ENCODE data around the gene CNTD1. TPM values are rescaled to one million over a fixed set of nuclear protein-coding genes. Genes with fewer than 3 reads are reported as not detected.

Gene CNTD1
- total RNA-seq, 1 donor from 2014 or later: 0.47 TPM

DNA sequence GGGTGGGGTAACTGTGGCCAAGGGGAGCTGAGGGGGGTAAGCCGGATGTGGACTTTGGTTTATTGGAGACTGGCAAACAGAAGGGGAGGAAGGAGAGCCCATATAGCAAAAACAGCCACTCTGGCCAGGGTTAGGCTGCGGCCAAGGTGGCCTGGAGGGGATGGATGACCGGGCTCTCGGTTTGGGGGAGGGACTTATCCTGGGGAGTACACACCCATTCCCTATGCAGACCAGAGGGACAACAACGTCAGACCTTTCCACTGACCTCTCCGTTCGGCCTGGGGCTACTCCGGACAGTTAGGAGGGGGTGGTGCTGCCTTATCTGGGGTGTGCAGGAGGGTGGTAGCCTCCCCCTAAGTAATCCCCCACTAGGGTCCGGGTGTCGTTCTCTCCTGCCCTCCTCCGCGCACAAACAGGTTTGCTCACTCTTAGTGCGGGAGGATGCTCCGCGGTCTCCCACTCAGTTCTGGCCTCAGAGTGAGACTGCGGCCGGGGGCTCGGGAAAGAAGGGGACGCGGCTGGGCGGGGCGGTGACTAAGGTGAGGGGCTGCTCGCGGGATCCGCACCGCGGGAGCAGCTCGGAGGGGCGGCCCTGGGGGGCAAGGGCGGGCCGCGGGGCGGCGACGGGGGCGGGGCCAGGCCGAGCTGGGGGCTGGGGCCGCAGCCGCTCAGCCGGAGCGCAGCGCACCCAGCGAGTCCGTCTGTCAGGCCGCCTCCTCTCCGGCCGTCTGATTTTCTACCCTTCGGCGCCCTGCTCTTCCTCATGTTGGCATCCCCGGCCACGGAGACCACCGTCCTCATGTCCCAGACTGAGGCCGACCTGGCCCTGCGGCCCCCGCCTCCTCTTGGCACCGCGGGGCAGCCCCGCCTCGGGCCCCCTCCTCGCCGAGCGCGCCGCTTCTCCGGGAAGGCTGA is 18.5 kb upstream of the CNTD1 start, which contains the start of gene WNK4:
Gene WNK4 (plus strand): TSS at position 675 of the 915 bp plus-strand sequence. CDS start 89 bp downstream, at position 764.
- no peak for DNase-seq

DNA sequence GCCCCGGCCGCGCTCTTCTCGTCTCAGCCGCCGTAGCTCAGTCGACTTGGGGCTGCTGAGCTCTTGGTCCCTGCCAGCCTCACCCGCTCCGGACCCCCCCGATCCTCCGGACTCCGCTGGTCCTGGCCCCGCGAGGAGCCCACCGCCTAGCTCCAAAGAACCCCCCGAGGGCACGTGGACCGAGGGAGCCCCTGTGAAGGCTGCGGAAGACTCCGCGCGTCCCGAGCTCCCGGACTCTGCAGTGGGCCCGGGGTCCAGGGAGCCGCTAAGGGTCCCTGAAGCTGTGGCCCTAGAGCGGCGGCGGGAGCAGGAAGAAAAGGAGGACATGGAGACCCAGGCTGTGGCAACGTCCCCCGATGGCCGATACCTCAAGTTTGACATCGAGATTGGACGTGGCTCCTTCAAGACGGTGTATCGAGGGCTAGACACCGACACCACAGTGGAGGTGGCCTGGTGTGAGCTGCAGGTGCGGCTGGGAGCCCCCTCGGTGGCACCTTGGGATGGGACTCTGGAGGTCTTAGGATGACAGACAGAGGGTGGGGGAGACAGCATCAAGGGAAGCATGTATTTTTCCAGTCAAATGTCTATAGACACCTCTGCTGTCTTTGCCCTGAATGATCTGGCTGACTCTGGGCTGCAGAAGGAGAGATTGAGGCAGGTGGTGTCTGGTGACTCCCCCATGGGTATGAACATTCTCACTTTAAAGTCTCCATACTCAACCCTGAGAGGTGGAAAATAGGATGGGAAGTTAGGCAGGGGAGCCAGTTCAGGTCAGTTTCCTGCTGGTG is 17.6 kb upstream of the CNTD1 start:
- no peak for DNase-seq

DNA sequence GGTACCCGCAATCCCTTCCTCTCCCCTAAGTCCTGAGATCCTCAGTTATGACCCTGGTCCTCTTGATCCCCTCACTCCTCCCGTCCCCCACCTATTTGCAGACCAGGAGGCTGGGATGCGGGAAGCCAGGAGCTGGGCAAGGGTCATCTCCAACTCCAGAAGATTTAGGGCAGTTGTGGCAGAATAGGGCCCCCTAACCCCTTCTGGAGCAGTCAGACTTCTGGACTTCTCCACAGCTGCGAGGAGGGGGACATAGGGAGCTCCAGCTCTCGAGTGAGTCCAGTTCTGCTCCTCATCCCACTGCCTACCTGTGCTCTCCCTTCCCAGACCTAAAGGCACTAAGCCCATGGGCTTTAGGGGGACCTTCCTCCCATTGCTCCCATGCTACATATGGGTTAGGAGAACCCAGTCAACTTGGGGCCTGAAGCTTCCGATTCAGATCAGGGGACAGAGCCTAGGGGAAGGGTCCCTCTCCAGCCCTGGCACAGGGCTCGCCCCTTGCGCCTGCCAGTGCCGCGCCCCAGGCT is 17.0 kb upstream of the CNTD1 start:
- DNase-seq: no peak

DNA sequence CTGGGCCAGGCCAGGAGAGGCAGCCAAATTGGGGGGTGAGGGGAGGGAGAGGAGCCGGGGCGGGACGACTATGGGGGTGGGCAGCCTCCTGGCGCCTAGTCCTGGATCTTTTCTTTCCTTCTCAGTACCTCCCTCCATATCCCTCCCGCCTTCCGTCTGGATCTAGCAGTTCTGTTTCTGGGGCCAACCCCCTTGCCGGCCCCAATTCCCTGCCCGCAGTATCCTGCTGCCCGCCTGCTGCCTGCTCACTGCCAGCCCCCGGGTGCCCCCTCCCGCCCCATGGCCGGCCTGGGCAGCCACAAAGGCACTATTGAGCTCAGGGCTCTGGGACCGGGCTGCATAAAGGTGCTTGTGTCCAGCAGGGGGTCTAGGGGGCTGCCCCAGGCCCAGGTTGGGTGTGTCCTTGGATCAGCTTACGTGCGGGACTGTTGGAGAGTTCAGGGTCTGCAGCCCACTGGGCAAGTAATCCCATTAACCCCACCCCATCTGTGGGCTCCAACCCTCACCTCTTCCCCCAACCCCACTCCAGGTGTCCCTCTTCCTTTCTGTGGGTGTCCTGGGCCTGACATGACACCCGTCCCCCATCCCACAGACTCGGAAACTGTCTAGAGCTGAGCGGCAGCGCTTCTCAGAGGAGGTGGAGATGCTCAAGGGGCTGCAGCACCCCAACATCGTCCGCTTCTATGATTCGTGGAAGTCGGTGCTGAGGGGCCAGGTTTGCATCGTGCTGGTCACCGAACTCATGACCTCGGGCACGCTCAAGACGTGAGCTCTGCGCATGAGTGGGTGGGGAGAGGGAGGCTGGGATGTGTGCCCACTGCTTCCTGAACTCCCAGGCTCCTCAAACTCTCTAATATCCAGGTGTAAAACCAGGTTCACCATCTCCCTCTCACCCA is 16.2 kb upstream of the CNTD1 start:
- no peak for DNase-seq

DNA sequence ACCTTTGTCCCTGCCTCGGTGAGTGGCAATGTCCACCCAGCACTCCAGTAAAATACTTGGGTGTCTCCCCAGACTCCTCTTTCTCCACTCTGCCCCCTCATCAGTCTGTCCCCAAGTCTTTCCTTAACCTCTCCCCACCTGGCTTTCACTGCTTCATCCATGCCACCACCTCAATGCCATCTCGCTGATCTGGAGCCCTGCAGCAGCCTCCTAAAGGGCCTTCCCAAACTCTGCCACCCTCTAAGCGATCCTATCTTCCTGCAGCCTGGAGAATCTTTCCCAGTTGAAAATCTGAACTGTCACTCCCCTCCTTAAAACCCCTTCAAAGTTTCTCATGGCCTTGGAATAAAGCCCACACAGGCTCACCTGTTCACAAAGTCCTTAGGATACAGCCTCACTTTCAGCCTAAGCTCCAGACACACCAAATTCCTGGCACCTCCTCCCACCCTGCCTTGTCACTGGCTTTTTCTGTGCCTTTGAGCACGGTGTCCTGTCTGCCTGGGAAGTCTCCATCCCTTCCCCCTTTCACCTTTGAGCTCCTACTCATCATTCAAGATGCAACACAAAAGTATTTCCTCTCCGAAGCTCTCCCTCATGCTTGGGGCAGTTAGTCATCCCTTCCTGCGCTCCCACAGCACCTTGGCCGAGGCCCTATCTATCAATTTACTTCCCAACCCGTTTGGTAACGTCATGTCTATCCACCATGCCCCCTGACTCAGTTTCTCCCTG is 15.4 kb upstream of the CNTD1 start:
- DNase-seq: no peak

DNA sequence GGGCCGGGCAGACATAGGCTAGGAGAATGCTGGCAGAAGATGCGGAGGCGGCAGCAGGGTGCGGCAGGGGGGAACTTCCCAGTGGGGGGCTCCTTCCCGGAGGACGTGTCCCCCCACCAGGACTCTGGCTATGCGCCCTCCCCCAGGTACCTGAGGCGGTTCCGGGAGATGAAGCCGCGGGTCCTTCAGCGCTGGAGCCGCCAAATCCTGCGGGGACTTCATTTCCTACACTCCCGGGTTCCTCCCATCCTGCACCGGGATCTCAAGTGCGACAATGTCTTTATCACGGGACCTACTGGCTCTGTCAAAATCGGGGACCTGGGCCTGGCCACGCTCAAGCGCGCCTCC is 14.9 kb upstream of the CNTD1 start:
- DNase-seq: no peak

DNA sequence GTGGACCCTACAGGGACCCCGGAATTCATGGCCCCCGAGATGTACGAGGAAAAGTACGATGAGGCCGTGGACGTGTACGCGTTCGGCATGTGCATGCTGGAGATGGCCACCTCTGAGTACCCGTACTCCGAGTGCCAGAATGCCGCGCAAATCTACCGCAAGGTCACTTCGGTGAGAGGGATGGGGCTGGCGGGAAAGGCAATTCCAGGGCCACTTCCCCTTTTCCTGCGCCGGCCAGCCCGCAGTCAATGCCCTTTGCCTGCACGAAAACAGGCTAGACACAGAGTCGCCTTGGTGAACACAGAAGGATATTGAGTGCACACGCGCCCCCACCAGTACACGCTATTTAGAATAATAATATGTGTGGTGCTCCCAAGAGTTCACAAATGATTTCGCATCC is 14.3 kb upstream of the CNTD1 start:
- no peak for DNase-seq

DNA sequence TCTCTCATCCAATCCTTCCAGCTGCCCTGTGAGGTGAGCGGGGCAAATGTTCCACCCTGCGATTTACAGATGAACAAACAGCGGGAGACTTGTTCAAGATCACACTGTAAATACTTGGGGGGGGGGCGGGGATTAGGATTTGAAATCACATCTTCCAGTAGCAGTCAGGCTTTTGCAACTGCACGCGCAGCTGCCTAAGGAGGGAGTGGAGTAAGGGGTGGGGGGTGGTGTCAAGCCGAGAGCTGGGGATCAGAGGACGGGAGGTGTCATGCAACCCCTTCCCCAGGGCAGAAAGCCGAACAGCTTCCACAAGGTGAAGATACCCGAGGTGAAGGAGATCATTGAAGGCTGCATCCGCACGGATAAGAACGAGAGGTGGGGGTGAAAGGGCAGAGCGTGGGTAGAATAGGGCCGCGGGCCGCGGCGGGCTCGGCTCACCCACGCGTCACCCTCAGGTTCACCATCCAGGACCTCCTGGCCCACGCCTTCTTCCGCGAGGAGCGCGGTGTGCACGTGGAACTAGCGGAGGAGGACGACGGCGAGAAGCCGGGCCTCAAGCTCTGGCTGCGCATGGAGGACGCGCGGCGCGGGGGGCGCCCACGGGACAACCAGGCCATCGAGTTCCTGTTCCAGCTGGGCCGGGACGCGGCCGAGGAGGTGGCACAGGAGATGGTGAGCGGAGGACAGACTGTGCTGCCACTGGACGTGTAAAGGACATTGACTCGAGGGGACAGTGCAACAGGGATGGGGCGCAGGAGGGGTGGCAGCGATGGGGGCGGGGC is 13.7 kb upstream of the CNTD1 start:
- DNase-seq: no peak

DNA sequence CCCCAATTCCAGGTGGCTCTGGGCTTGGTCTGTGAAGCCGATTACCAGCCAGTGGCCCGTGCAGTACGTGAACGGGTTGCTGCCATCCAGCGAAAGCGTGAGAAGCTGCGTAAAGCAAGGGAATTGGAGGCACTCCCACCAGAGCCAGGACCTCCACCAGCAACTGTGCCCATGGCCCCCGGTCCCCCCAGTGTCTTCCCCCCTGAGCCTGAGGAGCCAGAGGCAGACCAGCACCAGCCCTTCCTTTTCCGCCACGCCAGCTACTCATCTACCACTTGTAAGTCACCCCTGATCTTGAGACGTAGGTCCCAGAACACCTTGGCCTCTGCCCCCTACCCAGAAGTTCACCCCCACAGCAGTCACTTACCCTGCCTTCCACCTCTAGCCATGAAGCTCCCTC is 11.4 kb upstream of the CNTD1 start:
- no peak for DNase-seq

DNA sequence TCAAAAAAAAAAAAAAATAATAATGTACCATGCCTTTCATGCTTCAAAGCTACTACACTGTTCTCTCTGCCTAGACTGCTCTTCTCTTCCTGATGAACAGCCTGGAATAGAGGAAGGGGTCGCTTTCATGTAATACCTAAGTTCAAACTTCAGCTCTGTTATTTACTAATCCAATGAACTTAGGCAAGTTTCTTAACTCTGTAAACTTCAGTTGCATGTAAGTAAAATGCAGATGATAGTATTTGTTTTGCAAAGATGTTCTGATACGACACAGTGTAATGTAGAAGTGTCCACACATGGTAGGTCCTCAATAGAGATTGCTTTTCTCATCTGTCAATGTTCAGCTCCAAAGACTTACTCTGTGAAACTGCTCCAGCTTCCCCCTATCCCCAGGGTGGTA is 6.7 kb upstream of the CNTD1 start:
- DNase-seq: no peak

DNA sequence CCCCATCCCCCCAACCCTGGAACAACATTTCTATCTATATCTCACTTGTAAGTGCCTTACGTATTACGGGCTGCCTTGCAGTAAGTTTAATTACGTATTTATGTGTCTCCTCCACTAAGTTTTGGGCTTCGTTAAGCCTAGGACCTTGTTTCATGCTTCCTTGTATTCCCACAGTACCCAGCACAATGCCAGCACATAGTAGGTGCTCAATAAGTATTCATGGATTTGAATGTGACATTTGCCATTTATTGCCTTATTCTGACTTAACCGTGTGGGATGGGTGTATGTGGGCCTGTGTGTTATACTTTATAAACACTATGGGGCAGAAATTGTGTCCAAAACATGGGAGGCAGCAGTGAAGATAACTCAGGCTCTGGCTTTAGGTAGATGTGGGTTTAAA is 6.1 kb upstream of the CNTD1 start:
- DNase-seq: no peak

DNA sequence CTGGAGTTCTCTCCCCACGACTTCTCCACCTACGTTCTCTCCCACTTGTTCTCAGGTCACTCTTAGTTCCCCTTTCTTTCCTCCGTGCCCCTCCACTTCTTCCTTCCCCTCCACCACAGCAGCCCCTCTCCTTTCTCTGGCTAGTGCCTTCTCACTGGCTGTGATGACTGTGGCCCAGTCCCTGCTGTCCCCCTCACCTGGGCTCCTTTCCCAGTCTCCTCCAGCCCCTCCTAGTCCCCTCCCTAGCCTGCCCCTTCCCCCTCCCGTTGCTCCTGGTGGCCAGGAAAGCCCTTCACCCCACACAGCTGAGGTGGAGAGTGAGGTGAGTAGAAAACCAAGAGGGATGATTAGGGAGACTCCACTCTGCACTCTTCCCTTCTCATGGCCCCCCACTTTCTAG is 3.6 kb upstream of the CNTD1 start:
- DNase-seq: no peak

DNA sequence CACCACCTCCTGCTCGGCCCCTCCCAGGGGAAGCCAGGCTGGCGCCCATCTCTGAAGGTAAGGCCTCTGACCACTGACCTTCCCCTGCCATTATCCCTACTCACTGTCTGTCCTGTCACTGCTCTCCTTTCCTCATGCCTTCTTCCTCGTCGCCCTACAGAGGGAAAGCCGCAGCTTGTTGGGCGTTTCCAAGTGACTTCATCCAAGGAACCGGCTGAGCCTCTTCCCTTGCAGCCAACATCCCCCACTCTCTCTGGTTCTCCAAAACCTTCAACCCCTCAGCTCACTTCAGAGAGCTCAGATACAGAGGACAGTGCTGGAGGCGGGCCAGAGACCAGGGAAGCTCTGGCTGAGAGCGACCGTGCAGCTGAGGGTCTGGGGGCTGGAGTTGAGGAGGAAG is 3.2 kb upstream of the CNTD1 start:
- DNase-seq: no peak

DNA sequence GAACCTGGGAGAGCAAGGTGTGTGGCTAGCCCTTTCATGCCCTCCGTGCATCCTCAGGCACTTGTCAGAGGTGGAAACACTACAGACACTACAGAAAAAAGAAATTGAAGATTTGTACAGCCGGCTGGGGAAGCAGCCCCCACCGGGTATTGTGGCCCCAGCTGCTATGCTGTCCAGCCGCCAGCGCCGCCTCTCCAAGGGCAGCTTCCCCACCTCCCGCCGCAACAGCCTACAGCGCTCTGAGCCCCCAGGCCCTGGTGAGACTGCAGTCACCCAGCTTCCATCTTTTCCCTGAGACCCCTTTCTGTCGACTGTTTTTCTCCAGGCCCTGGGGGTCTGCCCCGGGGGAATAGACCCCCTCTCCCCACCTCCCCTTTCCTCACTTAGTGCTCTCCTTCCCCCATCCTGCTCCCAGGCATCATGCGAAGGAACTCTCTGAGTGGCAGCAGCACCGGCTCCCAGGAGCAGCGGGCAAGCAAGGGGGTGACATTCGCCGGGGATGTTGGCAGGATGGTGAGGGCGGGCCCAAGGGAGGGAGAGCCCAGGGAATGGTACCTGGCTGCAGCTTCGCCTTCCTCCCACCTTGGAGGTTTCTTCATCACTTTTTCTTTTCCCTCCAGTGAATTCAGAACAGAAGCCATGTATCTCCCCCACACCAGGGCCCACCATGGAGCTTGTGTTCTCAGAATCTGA is 2.4 kb upstream of the CNTD1 start:
- DNase-seq: no peak

DNA sequence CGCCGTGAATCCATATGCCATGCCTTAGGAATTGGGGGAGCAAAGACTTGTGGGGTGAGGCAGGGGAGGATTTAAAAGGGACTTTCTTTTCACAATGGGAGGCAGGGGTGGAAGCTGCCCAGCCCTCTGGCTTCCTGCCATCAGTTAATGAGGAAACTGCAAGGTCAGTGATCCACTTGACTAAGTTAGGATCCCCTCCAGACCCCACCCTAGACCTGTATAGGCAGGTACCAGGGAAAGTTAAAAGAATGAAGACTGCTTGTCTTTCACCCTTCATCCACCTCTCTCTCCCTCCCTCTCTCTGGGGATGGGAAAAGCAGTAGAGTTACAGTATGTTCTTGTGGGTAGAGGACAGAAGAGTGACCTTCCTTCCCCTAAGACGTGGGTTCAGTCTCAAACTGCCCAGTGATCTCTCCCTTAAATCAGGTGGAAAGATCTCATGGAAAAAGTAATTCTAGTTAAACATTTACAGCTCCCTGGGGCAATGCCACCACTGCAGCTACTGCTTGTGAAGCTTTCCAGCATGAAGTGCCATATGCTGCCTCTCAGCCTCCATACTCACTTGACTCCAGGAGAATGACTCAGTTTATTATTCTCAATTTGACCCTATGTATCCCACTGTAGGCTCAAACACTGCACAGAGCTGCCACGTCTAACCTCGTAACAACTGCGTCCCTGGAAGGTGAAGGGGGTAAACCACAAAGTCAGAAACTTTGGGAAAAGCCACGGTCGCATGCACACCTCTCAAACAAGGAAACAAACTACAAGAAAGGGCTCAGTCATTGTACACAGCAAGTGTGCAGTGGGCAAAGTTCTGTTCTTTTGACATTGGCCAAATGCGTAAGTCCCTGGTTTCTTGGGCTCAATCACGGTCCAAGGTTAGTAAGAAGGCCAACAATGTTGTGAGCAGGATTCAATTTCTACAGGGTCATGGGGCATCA is 1.3 kb upstream of the CNTD1 start:
- DNase-seq: no peak

DNA sequence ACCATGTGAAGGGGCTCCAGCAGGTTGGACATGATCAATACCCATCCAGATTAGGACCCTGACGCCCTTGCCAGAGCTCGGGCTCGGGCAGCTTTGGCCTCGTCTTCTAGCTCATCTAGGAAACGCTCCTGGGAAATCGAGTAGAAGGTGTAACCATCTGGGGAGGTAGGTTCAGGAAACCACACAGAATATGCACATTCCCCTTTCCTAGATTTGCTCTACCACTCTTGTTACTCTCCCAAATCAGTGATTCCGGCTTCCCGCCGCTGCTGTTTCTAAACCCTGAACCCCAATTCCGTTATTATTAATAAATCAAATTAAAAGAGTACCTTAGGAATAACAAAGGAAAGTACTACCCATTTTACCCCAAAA is 664 bp upstream of the CNTD1 start:
- DNase-seq: no peak

DNA sequence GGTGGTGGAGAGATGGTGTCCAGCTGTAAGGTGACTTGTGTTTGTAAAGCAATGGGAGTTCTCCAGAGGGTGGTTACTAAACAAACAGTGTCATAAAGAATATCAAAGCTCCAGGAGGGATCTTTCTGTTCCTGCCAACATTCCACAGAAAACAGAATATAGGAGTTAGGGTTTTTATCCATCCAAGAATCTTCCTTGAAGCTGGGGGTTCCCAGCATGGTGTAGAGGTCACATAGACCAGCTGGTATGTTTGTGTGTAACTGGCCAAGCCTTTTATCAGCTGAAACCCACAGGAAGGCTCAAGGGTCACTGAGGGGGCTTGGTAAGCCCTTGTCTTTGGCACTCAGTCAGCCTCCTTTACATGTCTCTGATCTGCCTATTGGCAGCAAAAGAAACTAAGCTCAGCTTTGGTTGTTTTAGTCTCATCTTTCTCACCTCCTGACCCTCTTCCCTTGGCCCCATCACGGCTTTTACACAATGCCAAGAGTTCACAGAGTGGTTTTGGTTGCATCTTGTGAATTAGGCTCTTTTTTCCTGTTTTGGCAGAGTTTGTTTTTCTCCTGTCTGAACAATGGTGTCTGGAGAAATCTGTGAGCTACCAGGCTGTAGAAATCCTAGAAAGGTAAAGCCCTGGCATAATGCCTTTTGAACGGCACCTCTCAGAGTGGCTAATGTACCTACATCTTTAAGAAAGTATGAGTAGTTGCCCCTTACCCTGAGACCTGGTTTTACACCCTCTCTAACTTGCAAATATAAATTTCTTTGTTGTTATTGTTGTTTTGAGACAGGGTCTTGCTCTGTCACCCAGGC is 4.6 kb downstream of the CNTD1 start:
- no peak for DNase-seq

DNA sequence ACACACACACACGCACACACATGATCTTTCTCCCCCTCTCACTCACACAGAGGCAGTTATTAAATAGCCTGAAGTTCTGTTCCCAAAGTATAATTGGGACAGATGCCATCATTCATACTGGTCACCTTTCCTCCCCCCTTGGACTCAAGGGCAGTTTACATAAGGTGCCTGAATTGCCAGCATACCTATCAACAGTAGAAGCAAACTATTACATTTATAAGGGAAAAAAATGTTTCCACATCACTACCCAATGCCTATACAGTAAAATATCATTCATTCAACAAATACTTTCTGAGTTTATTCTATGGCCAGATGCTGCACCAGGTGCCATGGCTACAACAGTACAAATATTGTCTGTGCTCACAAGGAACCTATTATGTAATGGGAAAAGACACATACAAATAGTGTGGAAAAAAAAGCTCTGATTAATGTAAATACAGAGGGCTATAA is 6.3 kb downstream of the CNTD1 start:
- no peak for DNase-seq
